Body of pancreas (tissue), 4 donors: ENCODE data around the gene TGFB1I1. TPM values are rescaled to one million over a fixed set of nuclear protein-coding genes. Genes with fewer than 3 reads are reported as not detected.
A peak's percentile ranks its signal among the peaks of the same experiment; 100 is the strongest.

Experiments
- ATAC-seq: fragments of 150-250 bp; one replicate; pipeline ENCODE4 v1.9.1; 2016
- DNase-seq, 4 donors: peaks; one replicate each; pipeline ENCODE4 v3.0.0-alpha.2; 2019
- H3K27ac ChIP-seq, 4 donors: fragments of 200-600 bp; sonication (generic); 1 replicate in 3 of 4; 2 replicates in 1 of 4; pipeline versions ENCODE4 v1.5.1 to v1.6.1; 2016 to 2019; ENCODE audit warnings: mild to moderate bottlenecking in 1 of 4, mixed read lengths in 1 of 4, moderate library complexity in 1 of 4
- H3K27me3 ChIP-seq, 2 donors: fragments of 200-600 bp; sonication (generic); one replicate each; pipeline ENCODE4 v1.6.0; 2016; ENCODE audit warnings: mild to moderate bottlenecking in 1 of 2
- H3K36me3 ChIP-seq, 2 donors: fragments of 200-600 bp; sonication (generic); replicated peaks in 1 of 2; 2 replicates each; pipeline ENCODE4 v1.5.1; 2016; ENCODE audit warnings: low read depth in 2 of 2; ENCODE audit not compliant: insufficient read depth in 1 of 2
- H3K4me1 ChIP-seq: fragments of 200-600 bp; sonication (generic); one replicate; pipeline ENCODE4 v1.6.0; 2016
- H3K4me3 ChIP-seq, 2 donors: fragments of 200-600 bp; sonication (generic); 1 replicate in 1 of 2; 2 replicates in 1 of 2; pipeline ENCODE4 v1.5.1; 2016 to 2019
- H3K9me3 ChIP-seq, 3 donors: fragments of 200-600 bp; sonication (generic); 1 replicate in 2 of 3; 2 replicates in 1 of 3; pipeline ENCODE4 v1.5.1; 2016
- CTCF ChIP-seq, 7 experiments: fragments of 450-650 bp in 4 of 7; fragments of 200-600 bp in 3 of 7; sonication (generic) in 3 of 7; IDR thresholded peaks; one replicate each; pipeline ENCODE4 v1.5.1; 2016 to 2019; ENCODE audit warnings: antibody characterized with exemption in 7 of 7
- POLR2A ChIP-seq, 3 donors: fragments of 450-650 bp; IDR thresholded peaks; one replicate each; pipeline ENCODE4 v1.6.1; 2016; ENCODE audit warnings: antibody characterized with exemption in 3 of 3, mild to moderate bottlenecking in 2 of 3
- WGBS, 2 donors: methylation state at CpG; one replicate each; pipeline ENCODE4 v1.1.5; 2017; 5-methylcytosine and 5-hydroxymethylcytosine counted together
- intact Hi-C: fragments of 100-400 bp; cut with DNase I; formaldehyde crosslinking; loops from one replicate; pipeline ENCODE4 v1.15.1; 2023
- total RNA-seq, 2 donors: library from RNA; depleted of rRNA; stranded (reverse); fragments of >200 nt; gene quantifications; one replicate each; pipeline ENCODE4 v1.1.0, GENCODE V29; 2016

Gene TGFB1I1
- total RNA-seq, 2 donors from 2014 or later = 8.6 to 16.6 TPM

GRCh38 chr16:31458073-31458843, 13.7 kb upstream of the TGFB1I1 start:
- ATAC-seq (no peak), DNase-seq (peak; percentile 56 to 65 (median 62))
- TF ChIP-seq POLR2A (IDR thresholded peaks at IDR 0.05) = peak; percentile 20 to 53 (median 38)
- TF ChIP-seq CTCF (IDR thresholded peaks at IDR 0.05) = peak in 4 of 7 experiments; percentile 34 to 51 (median 40)
- no peaks in the 10 kb centered on the region for H3K27me3 ChIP-seq
- peak overlapping the region; percentile 98 to 100 (median 100) for H3K27ac ChIP-seq
- intact Hi-C loops = no loop called here
- H3K9me3 ChIP-seq = no peaks in the 10 kb centered on the region
- H3K36me3 ChIP-seq = peaks cover 0 to 4% of the 10 kb centered on the region in 2 donors
- H3K4me3 ChIP-seq = peak overlapping the region; percentile 50 to 74
- 0 to 1% methylated on average over 5 to 42 of the region's 42 CpGs for WGBS, 2 donors
- peaks cover 53% of the 10 kb centered on the region for H3K4me1 ChIP-seq

GRCh38 chr16:31458844-31459686, 12.9 kb upstream of the TGFB1I1 start, which contains the start of gene ARMC5:
Gene ARMC5, plus strand, starts transcription at chr16:31459501. Its CDS starts 24 bp downstream, at chr16:31459525.
- intact Hi-C loops = no loop called here
- Histone ChIP-seq H3K4me3 (peak within 1 kb of the TSS; percentile 50 to 74), H3K27ac (peak within 1 kb of the TSS; percentile 98 to 100 (median 100)), H3K27me3 (no peaks in the 10 kb centered on the region), H3K36me3 (peaks cover 0 to 4% of the 10 kb centered on the region in 2 donors), H3K9me3 (no peaks in the 10 kb centered on the region), H3K4me1 (peaks cover 45% of the 10 kb centered on the region)
- DNase-seq = peak; percentile 97 to 99 (median 98)
- 0 to 1% methylated on average over 8 to 87 of the region's 91 CpGs for WGBS, 2 donors
- TF ChIP-seq POLR2A (IDR thresholded peaks at IDR 0.05) (peak; percentile 75 to 91 (median 88)), CTCF (IDR thresholded peaks at IDR 0.05) (peak; percentile 34 to 59 (median 55))
- peak; percentile 87 for ATAC-seq

- intact Hi-C loops = no loop called here
- H3K27me3 ChIP-seq = no peaks in the 10 kb centered on the region
- H3K27ac ChIP-seq = peak overlapping the region; percentile 98 to 100 (median 100)
- DNase-seq = peak; percentile 100
- peak overlapping the region; percentile 50 to 74 for H3K4me3 ChIP-seq
- no peak for TF ChIP-seq POLR2A (IDR thresholded peaks at IDR 0.05)
- no peak for TF ChIP-seq CTCF (IDR thresholded peaks at IDR 0.05)
- H3K4me1 ChIP-seq = peaks cover 41% of the 10 kb centered on the region
- H3K9me3 ChIP-seq = no peaks in the 10 kb centered on the region
- 2 to 9% methylated on average over 10 to 51 of the region's 61 CpGs for WGBS, 2 donors
- peaks cover 0 to 8% of the 10 kb centered on the region in 2 donors for H3K36me3 ChIP-seq
- peak; percentile 85 for ATAC-seq
Measured at GRCh38 chr16:31459687-31460581, 12.0 kb upstream of the TGFB1I1 start.

- ATAC-seq (no peak), DNase-seq (peak in 1 of 4 donors; percentile 46)
- TF ChIP-seq POLR2A (IDR thresholded peaks at IDR 0.05) (no peak), CTCF (IDR thresholded peaks at IDR 0.05) (peak; percentile 11 to 59 (median 55))
- no peaks in the 10 kb centered on the region for H3K9me3 ChIP-seq
- 34 to 38% methylated on average over 8 of the region's 8 CpGs for WGBS, 2 donors
- H3K27me3 ChIP-seq = no peaks in the 10 kb centered on the region
- H3K27ac ChIP-seq = peak overlapping the region in 3 of 4 donors; percentile 98 to 100 (median 99)
- peaks cover 0 to 10% of the 10 kb centered on the region in 2 donors for H3K36me3 ChIP-seq
- no peak overlapping the region for H3K4me3 ChIP-seq
- intact Hi-C loops = no loop called here
- H3K4me1 ChIP-seq = peaks cover 34% of the 10 kb centered on the region
Measured at GRCh38 chr16:31460582-31461002, 11.4 kb upstream of the TGFB1I1 start.
